Activated CD8-positive, alpha-beta memory T cell treated with anti-CD3 and anti-CD28 coated beads, Interleukin-2, amount 50 U/mL, for 4 hours (primary cell): ENCODE results near the gene C9orf50.
A peak's percentile ranks its signal among the peaks of the same experiment; 100 is the strongest.
"Not testable (repeated sequence)": the region's sequence is repeated elsewhere in the genome, so short reads cannot be mapped to it uniquely, and the experiment has no call there.

ENCODE experiments used
- DNase-seq: peaks from one replicate; pipeline ENCODE4 v3.0.0-alpha.2; 2020

The C9orf50 gene

GRCh38 chr9:129647635-129648034 lies 26.7 kb upstream of the C9orf50 start:
- DNase-seq, result no peak

GRCh38 chr9:129646654-129647053 lies 25.8 kb upstream of the C9orf50 start:
- DNase-seq, result no peak

DNA sequence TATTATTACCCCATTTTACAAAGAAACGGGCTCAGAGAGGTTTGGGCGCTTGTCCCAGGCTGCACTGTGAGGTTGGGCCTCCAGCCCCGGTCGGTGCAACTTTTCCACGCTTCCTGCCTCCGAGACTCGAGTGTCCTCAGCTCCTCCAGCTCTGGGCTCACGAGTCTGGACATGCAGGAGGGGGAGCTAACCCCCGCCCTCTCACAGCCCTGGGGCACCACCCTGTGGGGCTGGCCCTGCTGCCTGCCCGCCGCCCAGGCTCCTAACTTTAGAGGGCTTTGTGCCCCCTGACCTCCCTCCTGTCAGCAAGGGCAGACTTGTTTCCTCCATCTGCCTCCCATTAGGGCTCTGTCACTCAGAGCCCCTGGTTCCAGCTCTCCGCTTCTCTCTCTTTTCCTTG lies 25.4 kb upstream of the C9orf50 start:
- no peak for DNase-seq

GRCh38 chr9:129644902-129645301 lies 24.0 kb upstream of the C9orf50 start:
- DNase-seq, result no peak

DNA sequence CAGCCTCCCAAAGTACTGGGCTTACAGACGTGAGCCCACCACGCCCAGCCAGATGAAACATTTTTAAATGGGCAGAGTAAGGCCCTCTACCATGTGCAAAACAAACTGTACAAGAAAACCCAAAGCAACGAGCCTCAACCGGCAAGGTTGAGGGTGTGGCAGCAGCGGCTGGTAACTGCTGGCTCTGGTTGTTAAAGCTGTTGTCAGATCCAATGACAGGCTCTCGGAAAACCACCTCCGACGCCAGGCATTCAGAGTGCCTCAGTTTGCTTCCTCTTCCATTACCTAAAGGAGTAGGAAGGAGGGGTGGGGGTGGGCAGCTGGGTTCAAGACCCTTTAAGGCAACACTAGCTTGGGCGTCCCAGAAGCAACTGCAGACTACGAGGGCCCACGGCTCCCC lies 23.5 kb upstream of the C9orf50 start:
- DNase-seq, result no peak

DNA sequence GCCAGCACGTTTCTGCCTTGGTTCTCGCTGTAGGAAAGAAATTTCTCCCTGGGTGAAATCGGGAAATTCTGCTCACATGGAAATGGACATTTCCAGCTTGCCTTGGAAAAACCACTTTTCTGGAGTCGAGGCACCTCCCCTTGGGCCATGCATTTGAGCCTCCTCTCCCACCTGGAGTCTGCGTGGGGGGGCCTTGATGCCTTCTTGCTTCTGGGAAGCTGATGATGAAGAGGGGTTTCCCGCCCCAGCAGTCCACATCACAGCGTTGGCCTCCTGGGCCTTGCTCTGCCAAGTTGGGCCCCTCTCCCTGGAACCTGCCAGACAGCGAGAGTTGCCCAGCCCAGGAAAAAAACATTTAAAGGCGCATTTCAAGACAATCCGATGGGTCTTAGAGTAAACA lies 22.8 kb upstream of the C9orf50 start:
- DNase-seq, result no peak

DNA sequence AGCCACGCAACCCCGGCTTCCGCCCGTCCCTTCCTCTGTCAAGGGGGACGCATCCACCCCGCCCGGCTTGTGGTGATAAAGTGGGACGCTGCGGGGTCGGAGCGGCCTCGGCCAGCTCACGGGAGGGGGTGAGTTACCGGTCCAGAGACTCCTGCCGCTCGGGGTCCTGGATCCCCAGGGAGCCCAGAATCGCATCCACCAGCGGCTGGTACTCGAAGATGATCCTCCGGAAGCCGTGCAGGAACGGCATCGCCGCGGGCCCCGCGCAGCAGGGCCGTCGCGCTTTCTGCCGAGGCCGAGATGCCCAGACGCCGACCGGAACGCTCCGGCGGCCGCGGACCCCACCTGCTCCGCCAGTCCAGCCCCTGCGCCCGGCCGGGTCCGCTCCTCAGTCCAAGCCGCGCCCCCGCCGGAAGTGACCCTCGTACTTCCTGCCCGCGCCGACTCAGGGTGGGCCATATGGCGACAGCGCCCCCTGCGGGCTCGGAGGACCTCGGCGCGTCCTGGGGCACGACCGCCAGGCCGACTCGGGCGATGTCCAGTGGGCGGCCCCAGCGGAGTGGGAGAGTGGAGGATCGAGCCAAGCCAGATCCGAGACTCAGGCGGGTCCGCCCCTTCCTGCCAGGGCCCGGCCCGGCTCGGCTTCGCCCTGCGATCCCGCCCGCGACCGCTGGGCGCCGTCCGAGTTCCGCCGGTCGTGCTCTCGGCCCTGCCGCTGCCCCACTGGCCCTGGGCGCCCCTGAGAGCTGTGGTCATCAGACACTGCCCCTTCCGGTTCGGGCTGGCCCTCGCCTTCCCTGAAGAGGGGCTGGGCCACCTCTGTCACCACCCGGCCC lies 21.1 kb upstream of the C9orf50 start, which contains the start of gene ASB6:
ASB6 (minus strand) TSS at position 402 of the 836 bp plus-strand sequence; CDS start at position 250, 152 bp downstream.
- DNase-seq, result peak; percentile 90

DNA sequence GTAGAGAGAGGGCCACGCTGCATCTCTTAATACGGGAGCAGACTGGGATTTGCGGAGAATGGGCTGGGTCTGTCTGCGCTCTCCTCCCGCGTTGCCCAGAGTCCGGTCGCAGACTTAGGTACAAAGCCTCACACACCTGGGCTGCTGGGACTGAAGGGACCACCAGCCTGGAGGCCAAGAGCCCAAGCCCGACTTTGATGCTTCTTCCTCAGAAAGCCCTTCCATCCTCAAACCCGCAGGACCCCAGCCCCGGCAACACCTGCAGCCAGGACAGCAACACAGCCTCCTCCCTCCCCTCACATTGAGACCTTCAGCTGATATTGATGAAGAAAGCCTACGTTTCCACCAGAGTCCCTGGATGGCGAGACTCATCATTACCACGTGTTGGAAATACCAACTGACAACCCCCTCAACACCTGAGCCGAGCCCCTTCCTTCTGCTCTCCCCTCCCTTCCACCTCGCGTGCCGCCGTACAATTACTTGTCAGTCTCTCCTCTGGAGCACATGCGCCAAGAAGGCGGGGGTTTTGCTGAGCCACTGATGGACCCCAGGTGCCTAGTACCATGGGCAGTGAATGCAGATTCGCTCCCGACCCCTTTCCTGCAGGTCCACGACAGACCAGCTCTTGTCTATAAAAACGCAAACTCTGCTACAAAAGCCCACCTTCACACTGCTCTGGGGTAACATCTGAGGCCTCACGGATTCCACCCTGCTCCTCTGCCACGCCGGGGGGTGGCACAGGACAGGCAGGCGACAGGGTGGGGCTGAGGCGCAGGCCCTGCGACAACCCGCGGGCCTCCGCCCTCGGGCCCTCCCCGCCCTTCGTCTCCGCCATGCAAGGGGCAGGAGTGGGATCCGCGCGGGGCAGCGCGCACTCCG lies 20.2 kb upstream of the C9orf50 start:
- no peak for DNase-seq

GRCh38 chr9:129640086-129640870 lies 19.4 kb upstream of the C9orf50 start:
- no peak for DNase-seq

DNA sequence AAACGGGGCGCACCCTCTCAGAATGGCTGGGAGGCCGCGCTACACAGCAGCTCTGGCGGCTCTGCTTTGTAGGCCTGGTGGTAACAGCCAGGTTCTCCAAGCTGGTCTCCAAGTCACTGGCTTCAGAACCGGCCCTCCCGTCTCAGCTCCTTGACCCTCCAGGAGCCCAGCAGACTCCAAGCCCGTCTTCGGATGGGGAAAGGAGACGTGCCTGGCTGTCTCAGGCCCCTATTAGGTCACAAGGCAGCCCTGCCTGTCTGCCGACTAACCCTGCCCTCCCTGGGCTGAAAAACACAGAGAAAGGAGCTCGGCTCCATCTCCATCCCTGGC lies 18.8 kb upstream of the C9orf50 start:
- DNase-seq, result no peak

- no peak for DNase-seq
Measured at GRCh38 chr9:129639034-129639630, 18.2 kb upstream of the C9orf50 start.

- DNase-seq, result no peak
Measured at GRCh38 chr9:129637673-129638439, 17.0 kb upstream of the C9orf50 start.

DNA sequence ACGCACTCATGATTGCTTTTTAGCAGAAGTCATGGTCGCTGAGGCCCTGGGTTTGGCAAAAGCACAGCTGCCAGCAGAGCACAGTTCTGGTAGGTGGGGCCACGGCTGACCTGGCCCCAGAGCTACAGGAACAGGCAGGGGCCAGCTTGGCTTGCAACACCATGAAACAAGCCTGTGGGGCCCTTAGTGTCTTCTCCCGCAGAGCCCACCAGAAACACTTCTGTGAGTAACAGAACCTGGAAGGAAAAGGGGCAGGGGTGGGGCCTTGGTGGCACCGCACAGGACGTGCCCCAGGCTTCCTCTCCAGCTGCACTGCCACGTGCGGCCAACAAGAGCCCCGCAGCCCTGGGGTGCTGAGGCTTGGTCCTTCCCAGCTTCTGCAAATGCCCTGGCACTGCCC lies 16.2 kb upstream of the C9orf50 start:
- DNase-seq, result no peak

DNA sequence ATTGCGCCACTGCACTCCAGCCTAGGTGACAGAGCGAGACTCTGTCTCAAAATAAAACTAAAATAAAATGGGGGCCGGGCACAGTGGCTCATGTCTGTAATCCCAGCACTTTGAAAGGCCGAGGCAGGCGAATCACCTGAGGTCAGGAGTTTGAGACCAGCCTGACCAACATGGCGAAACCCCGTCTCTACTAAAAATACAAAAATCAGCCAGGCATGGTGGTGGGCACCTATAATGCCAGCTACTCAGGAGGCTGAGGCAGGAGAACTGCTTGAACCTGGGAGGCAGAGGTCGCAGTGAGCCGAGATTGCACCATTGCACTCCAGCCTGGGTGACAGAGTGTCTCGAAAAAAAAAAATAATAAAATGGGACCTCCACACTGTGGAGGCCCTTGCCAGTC lies 15.4 kb upstream of the C9orf50 start:
- not testable (repeated sequence) for DNase-seq

DNA sequence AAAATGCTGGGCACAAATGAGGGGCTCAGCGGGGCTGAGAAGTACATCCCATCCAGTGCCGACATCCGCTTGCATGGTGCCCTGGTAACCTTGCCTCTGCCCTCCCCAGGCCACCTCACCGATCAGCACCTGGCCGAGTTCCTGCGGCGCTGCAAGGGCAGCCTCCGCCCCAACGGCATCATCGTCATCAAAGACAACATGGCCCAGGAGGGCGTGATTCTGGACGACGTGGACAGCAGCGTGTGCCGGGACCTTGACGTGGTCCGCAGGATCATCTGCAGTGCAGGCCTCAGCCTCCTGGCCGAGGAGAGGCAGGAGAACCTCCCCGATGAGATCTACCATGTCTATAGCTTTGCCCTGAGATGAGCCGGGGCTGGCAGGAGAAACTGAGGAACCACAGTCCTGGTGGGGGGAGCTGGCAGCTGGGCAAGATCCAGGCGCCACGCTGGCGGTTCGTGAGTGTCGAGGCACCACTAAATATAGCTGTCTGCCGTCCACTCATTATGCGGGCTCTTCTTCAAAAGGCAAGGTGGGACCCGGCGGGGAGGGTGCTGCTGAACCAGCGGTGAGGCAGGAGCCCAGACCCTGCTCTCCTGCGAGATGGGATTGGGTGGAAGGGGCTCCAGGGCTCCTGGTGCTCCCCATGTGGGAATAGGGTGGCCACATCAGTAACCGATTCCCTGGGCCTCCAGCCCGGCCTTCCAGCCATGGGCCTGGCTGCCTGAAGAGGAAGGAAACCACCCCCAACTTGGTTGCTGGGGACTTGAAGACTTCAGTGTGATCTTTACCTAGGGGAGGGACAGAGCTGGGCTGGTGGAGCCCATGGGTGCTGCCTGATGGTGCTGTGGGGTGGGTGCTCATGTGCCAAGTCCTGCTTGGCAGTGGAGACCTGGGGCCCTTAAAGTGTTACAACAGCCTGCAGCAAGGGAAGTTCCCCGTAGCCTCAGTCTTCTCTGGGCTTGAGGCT lies 14.5 kb upstream of the C9orf50 start:
- no peak for DNase-seq

DNA sequence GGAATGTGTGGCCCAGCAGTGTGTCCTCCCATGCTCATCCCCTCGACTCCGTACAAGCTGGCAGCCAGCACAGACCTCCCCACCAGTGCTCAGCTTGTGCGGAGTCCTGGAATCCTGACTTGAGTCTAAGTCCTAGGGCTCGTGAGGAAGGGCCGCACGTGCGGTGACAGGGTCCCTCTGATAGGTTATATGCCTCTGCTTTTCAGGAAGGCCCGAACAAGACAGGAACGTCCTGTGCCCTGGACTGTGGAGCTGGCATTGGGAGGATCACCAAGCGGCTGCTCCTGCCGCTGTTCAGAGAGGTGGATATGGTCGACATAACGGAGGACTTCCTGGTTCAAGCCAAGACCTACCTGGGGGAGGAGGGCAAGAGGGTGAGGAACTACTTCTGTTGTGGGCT lies 12.9 kb upstream of the C9orf50 start:
- no peak for DNase-seq

DNA sequence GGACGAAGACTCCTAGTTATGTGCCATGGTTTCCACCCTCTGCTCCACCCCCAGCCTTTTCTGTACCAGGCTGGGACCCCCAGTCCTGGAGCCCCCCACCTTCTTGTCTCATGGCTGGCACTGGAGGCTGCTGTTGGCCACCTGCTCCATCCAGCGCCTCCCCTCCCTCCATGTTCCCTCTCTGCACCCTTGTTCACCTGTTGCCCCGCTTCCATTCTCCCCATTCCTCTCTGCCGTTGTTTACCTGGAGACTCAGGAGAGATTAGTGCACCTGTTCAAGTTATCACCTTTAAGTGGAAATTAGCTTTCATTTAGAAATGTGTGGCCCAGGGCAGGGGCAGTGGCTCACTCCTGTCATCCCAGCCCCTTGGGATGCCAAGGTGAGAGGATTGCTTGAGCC lies 12.3 kb upstream of the C9orf50 start:
- no peak for DNase-seq

DNA sequence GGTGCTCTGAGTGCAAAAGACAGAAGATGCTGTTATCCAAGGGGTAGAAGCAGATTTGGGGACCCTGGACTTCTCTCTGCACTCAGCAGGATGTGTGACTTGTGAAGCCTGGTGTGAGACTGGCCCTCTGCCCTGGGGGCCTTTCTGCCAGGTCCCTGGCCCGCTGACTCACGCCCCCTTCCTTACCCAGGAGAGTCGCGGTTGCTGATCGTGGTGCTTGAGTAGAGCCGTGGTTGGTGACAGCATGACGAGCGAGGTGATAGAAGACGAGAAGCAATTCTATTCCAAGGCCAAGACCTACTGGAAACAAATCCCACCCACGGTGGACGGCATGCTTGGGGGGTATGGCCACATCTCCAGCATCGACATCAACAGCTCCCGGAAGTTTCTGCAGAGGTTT lies 11.6 kb upstream of the C9orf50 start:
- DNase-seq, result no peak

DNA sequence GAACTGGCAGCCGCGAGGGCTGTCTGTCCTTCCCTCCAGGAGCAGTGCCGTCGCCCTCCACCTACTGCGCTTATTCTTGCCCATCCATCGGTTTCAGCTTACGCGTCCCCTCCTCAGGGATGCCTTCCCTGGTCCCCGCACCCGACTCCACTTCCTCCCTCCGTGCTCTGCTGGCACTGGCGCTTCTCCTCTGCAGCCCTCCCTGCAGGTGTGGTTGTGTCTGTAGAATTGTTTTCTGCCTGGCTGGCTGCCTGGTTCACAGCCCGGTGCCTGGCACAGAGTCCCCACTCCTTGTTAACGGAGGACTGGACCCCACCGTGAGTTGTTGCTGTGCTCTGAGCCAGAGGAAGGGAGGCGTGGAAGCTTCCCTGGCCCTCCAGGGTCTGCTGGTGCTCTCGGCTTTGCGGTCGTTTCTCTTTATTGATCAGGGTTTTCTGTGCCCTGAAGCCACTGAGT lies 10.8 kb upstream of the C9orf50 start:
- no peak for DNase-seq

DNA sequence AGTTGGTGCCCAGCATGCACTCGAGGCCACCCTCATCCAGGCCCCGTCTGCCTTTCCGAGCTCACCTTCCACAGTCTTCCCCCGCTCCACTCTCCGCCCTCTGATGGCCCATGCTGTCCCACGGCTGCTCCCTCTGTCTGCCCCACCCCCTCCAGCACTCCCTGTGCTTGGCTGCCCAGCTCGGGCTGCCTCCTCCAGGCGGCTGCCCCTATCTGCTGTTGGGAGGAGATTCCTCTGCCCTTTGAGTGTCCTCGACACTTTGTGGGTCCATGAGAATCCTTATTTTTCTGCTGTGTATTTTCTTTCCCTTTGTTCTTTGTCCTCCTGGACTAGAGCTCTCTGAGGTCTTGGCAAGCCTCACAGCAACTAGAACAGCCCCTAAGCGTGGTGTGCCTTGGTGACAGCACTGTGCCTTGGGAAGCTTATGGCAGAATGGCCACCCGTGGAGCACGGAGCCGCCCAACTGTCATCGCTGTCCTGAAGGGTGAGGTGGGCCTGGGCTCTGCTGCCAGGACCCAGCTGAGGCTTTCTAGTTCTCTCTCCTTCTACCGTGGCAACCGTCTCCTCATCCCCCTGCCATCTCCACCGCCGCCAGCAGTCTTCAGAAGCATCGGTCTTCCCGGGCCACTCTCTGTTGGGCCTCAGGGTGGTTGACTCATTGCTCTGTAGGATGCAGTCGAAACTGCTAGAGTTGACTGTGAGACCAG lies 10.2 kb upstream of the C9orf50 start:
- no peak for DNase-seq
